HG03108 (cell line): ENCODE measurements around the gene ROBO1.
"Not testable (repeated sequence)": the region's sequence is repeated elsewhere in the genome, so short reads cannot be mapped to it uniquely, and the experiment has no call there.

Experiments
- ATAC-seq: cut with Tn5 transposase; IDR thresholded peaks from one replicate; pipeline ENCODE4 v1.9.1; 2021; ENCODE audit warnings: moderate library complexity; ENCODE audit not compliant: unreplicated experiment

Gene ROBO1

GRCh38 chr3:79325833-79326383 lies 441.9 kb downstream of the ROBO1 start:
- ATAC-seq = not testable (repeated sequence)

- ATAC-seq = no peak
Measured at GRCh38 chr3:79317551-79318518, 450.0 kb downstream of the ROBO1 start.

GRCh38 chr3:79314962-79315361 lies 452.8 kb downstream of the ROBO1 start:
- ATAC-seq = no peak

- no peak for ATAC-seq
Measured at GRCh38 chr3:79314544-79314943, 453.3 kb downstream of the ROBO1 start.

GRCh38 chr3:79310016-79310415 lies 457.8 kb downstream of the ROBO1 start:
- ATAC-seq = no peak

- ATAC-seq = no peak
Measured at GRCh38 chr3:79306934-79307570, 460.7 kb downstream of the ROBO1 start.

- ATAC-seq = not testable (repeated sequence)
Measured at GRCh38 chr3:79299949-79300635, 467.7 kb downstream of the ROBO1 start.

- no peak for ATAC-seq
Measured at GRCh38 chr3:79297245-79297960, 470.4 kb downstream of the ROBO1 start.

GRCh38 chr3:79286882-79287281 lies 480.9 kb downstream of the ROBO1 start:
- ATAC-seq = no peak

GRCh38 chr3:79285871-79286270 lies 481.9 kb downstream of the ROBO1 start:
- ATAC-seq = no peak

- no peak for ATAC-seq
Measured at GRCh38 chr3:79285380-79285779, 482.4 kb downstream of the ROBO1 start.

- no peak for ATAC-seq
Measured at GRCh38 chr3:79284781-79285180, 483.0 kb downstream of the ROBO1 start.

- ATAC-seq = no peak
Measured at GRCh38 chr3:79278681-79279080, 489.1 kb downstream of the ROBO1 start.

GRCh38 chr3:79268422-79268821 lies 499.4 kb downstream of the ROBO1 start:
- no peak for ATAC-seq

GRCh38 chr3:79264892-79265291 lies 502.9 kb downstream of the ROBO1 start:
- no peak for ATAC-seq

GRCh38 chr3:79263423-79263822 lies 504.4 kb downstream of the ROBO1 start:
- ATAC-seq = no peak

GRCh38 chr3:79258479-79258878 lies 509.3 kb downstream of the ROBO1 start:
- no peak for ATAC-seq

- ATAC-seq = no peak
Measured at GRCh38 chr3:79257791-79258190, 510.0 kb downstream of the ROBO1 start.

GRCh38 chr3:79255702-79256101 lies 512.1 kb downstream of the ROBO1 start:
- no peak for ATAC-seq

- no peak for ATAC-seq
Measured at GRCh38 chr3:79255292-79255691, 512.5 kb downstream of the ROBO1 start.

GRCh38 chr3:79253704-79254103 lies 514.1 kb downstream of the ROBO1 start:
- ATAC-seq = no peak
